GM12801 (cell line): ENCODE results near the gene HRH3.

Experiments
- TF ChIP-seq, protein P1 (sequence below): IDR thresholded peaks from one replicate; pipeline ENCODE4 v1.5.1; 2011; ENCODE audit warnings: control low read depth; ENCODE audit not compliant: insufficient read length; ENCODE audit errors: extremely low read depth

The HRH3 gene

DNA sequence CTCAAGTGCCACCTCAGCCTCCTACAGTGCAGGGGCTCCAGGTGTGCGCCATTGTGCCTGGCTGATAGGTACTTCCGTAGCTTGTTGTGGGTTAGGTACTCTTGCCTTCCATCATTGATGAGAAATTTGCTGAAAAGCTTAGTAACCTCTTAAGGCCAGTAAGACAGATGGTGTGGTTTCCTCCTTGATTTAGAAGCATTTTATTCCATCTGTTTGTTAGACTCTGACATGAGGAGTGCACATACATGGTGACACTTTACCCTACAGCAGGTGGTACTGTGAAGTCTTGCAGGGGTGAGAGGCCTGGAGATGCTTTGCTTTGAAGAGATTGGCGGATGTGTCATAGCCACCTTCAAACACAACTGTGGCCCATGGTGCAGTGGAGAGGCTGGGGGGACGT lies 52.0 kb downstream of the HRH3 start:
- TF ChIP-seq, protein P1, sequence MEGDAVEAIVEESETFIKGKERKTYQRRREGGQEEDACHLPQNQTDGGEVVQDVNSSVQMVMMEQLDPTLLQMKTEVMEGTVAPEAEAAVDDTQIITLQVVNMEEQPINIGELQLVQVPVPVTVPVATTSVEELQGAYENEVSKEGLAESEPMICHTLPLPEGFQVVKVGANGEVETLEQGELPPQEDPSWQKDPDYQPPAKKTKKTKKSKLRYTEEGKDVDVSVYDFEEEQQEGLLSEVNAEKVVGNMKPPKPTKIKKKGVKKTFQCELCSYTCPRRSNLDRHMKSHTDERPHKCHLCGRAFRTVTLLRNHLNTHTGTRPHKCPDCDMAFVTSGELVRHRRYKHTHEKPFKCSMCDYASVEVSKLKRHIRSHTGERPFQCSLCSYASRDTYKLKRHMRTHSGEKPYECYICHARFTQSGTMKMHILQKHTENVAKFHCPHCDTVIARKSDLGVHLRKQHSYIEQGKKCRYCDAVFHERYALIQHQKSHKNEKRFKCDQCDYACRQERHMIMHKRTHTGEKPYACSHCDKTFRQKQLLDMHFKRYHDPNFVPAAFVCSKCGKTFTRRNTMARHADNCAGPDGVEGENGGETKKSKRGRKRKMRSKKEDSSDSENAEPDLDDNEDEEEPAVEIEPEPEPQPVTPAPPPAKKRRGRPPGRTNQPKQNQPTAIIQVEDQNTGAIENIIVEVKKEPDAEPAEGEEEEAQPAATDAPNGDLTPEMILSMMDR: no peak

DNA sequence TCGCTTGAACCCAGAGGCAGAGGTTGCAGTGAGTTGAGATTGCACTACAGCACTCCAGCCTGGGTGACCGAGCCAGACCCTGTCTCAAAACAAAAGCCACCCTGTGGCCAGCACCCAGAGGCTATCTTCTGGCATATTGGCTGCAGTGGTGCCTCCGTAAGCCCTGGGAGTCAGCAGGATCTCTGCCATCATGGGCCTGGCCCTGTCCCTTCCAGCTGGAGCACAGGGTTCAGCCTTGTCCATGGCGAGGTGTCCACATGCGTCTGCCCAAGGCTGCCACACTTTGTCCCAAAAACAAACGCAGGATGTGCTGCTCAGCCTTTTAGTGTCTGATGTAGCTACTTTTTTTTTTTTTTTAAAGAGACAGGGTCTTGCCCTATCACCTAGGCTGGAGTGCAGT lies 52.6 kb downstream of the HRH3 start:
- TF ChIP-seq, protein P1: no peak

- TF ChIP-seq, protein P1: no peak
These were observed 54.2 kb downstream of the HRH3 start for GRCh38 chr20:62165762-62166399.
